GM19239 (cell line): ENCODE results near the gene SORCS2.

Experiments used
- DNase-seq: peaks from one replicate; pipeline ENCODE4 v3.0.0; 2011; ENCODE audit warnings: low spot score; ENCODE audit not compliant: insufficient read length
- FAIRE-seq: peaks from 2 replicates; lab custom pipeline; 2011; peaks lifted over from hg19 to GRCh38; lab: Jason Lieb, UNC

The SORCS2 gene

DNA sequence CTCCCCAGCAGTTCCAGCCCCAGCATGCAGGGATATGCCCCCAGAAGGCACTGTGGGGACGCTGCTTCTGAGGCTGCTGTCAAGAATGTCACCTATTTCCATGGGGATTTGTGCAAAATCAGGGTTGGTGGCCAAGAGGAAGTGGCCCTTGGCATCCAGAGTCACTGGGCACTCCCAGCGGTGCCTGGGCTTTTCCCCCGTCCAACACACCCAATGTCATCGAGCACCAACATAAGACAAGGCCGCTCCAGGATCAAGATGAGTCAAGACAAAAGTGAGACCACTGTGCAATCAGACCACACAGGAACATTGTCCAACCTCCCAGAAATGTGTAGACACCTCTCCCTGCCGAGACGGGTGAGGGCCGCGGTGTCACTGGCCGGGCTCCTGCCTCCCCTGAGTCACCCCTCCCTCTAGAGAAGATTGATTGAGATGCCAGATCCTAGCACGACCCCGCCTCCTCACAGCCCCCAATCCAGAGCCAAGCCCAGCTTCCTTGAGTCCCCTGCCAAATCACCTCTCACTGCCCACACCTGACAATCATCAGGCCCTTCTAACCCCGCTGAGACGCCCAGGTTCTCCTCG is 553.1 kb downstream of the SORCS2 start:
- FAIRE-seq (no peak), DNase-seq (no peak)

DNA sequence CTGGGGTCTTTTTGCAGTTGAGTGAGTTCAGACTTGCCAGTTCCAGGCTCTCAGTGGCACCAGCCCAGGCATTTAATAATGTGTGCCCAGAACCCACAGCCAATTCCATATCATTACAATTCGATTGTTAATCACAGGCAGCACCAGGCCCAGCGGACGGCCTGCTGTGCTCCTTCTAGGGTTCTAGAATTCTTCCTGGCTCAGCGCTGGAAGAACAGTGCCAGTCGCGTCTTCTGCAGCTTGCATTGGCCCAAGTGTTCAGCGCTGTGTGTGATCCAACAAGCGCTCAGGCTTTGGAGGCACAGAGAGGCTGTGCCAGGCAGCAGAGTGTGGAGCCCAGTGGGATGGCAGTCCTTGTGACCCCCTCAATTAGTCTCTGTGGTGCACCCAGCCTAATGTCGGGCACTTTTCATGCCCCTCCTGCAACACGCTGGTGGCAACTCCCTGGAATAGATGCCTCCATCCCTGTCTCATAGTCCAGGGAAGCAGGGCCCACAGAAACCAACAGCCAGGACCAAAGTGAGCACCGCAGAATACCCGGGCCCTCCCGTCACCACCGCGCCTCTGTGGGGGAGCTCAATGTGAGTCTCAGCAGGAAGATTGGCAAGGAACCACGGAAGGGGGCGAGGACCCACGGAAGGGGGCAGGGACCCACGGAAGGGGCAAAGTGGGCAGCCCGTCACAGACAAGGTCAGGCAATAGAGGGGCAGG is 554.2 kb downstream of the SORCS2 start:
- FAIRE-seq (no peak), DNase-seq (no peak)

DNA sequence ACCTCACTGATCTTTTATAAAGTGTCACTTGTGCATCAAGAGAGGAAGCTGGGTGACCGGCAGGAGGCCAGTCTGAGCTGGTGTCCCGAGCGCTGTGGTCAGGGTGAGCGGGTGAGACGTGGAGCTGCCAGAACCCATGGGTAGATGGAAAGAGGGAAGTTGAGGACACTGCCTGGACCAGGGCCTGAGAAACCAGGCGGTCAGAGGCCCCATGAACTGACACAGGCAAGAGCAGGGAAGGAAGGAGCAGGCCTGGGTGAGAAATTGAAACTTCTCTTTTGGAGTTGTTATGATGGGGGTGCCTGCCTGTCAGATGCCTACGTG is 554.7 kb downstream of the SORCS2 start:
- FAIRE-seq: no peak
- no peak for DNase-seq

DNA sequence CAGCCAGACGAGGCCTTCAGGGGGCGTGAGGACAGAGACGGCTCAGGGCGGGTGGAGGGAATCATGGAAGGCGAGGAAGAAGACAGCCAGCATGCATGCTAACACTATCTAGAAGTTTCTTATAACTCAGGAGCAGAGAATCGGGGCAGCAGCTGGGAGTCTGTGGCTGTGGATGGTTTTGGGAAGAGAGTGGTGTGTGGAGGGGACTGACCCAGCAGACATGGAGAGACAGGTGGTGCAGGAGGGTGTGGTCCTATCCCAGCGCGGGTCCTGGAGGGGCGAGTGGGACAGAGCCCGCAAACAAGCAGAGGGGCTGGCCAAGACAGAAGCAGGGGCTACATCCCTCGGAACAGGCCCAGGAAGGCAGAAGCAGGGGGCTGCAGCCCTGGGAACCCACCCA is 555.2 kb downstream of the SORCS2 start:
- DNase-seq (no peak), FAIRE-seq (no peak)

DNA sequence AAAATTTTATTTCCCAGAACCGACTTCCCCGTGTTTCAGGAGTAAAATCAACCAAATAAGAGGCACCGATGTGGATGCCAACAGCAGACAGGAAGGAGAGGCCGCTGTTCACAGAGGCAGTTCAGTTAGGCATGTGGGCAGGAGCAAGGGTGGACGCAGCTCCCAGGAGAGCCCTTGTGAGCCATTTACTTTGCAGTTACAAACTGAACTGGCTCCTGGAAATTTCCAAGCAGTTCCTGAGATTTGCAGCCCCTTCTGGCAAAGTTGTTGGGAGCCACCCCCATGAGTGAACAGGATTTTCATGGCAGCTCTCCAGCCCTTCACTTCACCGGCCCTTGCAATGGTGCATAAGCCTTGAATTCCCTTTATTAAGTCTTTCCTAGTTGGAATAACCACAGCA is 558.2 kb downstream of the SORCS2 start:
- FAIRE-seq (no peak), DNase-seq (no peak)

DNA sequence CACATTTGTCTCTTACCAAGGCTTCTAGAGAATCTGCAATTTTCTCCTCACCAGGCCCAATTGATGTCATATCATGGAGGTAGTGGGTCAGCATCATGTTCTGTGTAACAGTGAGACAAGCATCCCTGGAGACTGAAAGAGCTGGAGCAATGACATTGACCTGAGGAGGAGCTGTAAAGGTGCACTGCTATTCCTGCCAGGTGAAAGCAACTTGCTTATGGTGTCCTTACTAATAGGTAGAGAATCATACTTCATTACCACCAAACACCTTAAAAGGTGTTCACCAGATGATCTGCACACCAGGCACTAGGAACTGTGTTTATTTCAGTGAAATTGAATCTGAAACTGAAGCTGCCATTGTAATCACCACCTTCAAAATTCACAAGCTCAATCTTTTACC is 558.6 kb downstream of the SORCS2 start:
- FAIRE-seq (no peak), DNase-seq (no peak)

DNA sequence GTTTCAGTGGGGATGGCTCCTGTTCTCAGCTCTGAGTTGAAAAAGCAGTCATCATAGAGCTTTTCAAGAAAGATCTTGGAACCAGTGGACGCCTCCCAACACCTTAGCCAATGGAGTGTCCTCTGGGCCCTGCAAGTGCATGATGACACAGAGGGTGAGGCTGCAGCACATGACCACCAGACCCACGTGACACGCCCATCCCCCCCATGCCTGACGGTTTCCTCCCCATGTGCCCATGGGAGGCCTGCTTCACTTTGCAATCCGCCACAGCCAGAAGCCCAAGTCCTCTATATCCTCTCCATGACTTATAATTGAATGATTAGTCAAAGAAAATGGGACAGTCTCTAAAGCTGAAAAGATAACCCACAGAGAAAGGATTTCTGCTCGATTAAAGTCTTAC is 560.3 kb downstream of the SORCS2 start:
- FAIRE-seq (no peak), DNase-seq (no peak)

DNA sequence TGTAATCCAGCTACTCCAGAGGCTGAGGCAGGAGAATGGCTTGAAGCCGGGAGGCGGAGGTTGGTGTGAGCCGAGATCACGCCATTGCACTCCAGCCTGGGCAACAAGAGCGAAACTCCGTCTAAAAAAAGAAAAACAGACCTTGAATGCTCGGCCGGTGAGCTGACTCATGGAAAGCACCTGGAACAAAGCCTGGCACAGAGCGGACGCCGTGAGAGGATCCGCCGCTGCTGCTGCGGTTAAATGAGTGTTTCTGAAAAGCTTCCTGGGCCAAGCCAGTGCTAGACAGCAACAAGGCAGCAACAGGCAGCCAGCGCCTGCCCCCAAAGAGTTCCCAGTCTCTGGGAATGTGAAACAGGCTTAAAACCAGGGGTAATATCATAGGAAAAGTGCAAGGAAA is 560.9 kb downstream of the SORCS2 start:
- FAIRE-seq: no peak

DNA sequence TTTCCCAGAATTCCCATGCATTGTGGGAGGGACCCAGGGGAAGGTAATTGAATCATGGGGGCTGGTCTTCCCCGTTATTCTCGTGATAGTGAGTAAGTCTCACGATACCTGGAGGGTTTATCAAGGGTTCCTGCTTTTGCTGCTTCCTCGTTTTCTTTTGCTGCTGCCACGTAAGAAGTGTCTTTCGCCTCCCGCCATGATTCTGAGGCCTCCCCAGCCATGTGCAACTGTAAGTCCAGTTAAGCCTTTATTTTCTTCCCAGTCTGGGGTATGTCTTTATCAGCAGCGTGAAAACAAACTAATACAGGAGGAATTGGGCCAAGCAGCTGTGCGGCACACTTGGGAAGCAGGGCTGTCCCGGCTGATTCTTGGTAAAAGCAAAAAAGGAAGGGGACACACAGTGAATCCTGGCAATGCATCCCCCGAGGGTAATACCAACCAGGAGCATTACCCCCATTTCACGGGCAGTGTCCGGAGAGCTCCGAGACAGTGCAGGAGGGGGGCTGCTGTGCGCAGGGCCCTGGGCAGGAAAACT is 561.7 kb downstream of the SORCS2 start:
- FAIRE-seq (no peak), DNase-seq (no peak)

More for the DNA sequence above, 560.9 kb downstream of the SORCS2 start:
- DNase-seq: no peak

DNA sequence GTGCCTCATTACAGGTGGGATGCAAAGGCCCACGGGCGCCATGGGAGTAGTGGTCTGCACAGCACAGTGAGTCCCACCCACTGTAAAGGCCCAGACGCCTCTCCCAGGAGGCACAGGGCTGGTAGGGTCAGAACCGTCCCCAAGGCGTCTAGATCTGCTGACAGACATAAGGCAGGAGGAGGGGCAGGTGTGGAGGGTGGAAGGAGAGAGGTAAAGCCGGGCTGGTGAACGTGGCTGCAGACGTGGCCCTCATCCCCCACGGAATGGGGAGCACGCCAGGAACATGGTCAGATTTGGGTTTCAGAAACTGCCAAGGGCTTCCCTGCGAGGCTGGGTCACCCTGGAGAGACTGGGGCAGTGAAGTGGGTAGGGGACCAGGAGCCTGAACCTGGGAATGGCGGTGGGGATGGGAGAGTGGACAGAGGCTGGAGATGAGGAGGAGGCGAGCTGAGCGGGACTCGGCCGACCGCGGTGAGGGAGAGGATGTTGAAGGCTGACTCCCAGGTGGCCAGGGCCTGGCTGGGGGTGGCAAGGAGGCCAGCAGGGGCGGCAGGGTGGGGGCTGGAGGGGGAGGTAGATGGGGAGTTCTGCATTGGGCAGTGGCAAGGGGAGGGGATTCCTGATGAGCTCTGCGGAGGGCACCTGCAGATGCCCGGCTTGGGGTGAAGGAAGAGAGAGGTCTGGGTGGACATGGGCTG is 562.4 kb downstream of the SORCS2 start:
- DNase-seq (no peak), FAIRE-seq (no peak)

DNA sequence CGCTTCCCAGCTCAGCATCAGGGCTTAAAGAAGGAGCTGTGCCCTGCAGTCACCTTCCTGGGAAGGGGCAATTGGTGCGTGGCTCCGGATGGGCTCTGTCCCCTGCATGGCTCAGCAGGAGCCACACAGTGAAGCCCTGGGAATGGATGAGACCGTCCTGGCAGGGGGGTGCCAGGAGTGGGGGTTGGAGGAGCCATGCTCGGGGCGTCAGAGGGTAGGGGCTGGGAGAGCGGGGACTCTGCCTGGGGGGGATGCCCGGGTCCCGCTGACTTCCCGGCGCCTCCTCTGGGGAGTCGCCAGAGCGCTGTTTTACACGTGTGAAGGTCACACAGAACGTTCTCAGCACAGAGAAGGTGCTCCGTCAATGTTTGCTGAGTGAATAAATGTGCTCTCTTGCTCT is 563.2 kb downstream of the SORCS2 start:
- FAIRE-seq: no peak

DNA sequence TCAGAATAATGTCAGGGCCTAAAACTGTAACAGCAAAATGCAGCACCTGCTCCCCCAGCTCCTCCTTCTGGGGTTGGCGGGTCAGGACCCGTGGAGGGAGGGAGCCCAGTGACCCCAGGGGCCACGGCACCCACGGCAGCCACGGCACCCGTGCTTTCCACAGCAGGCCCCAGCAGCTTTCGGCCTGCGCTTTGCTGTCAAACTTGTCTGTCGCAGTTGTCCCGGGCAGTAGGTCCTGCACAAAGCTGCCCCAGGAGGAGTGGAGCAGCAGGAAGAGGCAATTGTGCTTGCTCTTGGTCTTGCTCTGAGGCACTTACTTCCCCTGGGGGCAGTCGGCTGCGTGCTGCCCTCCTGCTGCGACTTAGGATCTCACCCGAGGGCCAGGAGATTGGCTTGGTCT is 563.7 kb downstream of the SORCS2 start:
- DNase-seq (no peak), FAIRE-seq (no peak)

More for the DNA sequence above, 563.2 kb downstream of the SORCS2 start:
- no peak for DNase-seq

DNA sequence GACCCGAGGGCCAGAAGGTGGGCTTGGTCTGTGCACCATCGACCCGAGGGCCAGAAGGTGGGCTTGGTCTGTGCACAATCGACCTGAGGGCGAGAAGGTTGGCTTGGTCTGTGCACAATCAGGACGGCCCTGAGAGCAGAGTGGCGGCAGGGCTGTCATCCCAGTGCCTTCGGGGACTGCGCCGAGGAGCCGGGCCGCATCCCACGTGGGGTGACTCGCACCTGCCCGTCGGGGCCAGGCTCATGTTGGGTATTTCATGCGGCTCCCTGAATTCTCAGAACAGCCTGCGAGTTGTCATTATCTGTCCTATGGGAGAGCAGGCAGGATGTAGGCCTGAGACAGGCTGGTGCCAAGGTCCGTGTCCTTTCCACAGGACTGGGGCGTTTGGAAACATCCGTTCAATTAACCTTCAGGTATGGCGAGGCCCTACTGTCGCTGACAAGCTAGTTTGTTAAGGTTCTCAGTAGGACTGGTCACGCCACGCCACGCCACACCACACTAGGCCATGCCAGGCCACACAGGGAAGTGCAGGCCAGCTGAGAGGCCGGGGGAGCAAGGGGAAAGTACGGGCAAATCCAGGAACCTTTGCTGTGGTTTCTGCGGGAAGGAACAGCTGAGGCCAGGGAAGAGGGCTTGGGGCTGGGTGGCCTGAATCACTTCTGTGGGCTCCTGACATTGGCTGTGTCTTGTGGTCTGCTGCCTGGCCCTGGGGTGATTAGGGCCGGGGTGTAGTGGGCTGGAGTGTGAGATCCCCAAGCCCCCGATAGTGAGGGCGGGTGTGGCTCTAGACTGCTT is 564.4 kb downstream of the SORCS2 start:
- FAIRE-seq (no peak), DNase-seq (no peak)

DNA sequence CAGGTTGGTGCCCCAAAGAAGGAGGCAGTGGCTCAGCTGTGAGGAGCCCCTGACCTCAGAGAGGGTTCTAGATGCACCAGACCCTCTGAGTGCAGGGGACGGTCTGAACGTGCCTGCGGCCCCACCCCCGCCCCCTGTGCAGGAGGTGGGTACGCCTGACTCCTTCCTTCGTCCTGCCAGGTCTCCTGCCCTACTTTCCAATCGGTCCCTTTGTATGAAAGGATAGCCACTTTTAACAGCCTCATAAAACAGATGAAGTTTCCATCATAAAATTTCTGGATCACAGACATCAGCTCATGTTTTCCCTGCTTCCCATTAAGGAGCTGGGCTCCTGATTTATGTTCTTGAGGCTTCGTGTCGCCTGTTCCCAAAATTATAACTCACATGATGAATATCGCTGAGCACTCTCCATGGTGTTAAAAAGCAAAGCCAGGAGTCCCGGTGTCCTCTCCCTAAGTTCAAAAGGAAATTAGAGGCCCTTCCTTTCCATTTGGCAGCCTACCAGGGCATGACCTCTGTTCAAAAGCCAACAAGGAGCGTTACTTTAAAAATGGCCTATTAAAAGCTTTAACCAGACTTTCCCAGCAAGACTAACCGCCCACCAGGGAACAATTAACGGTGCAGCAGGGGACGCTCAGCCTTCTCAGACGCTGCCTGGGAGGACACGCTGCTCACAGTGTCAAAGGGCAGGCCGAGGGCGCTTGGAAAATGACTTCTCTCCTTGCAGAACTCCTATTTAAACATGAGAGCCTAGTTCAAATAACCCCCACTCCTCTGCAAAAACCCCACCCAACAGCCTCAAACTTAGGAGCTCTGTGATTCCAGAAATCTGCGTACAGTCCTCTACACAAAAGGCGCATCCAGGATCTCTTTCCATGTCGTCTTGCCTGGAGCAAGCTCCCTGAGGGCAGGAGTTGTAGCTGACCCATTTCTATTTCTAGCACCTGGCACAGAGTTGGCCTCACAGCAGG is 565.4 kb downstream of the SORCS2 start:
- DNase-seq: no peak
- no peak for FAIRE-seq

DNA sequence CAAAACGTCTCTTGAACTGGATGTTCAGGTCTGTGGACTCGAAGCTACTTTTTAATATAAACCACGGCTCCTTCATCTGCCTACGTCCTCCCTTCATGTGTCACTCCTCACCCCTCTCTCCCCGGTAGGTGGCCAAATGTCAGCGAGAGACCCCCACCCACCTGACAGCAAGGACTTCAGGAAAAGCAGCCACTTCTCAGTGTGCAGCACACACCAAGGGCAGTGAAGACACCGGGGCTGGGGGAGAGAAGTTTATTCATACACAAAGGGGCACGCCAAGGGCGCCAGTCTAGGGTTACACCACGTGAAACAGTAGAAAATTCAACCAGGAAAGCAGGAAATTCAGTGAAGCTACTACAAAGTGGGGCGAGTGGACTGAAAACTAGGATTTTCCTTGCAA is 566.1 kb downstream of the SORCS2 start:
- FAIRE-seq: no peak
- DNase-seq: no peak

DNA sequence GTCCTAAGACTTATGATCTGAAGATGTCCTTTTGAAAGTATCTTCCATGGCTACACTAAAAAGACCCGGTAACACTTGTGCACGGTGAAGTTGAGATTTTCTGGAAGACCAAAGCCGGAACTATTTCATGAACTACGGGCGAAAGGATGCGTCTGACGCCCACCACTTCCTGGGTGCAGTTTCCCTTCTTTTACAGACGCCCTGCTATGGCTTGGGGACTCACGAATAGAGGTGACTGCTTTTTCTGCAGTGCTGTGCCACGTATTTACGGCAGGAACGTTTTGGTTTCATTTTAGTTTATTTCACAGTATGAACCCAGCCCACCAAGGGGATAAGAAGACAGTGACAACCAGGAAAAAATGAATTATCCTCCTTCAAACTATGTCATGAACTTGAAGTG is 566.9 kb downstream of the SORCS2 start:
- no peak for FAIRE-seq
- DNase-seq: no peak

DNA sequence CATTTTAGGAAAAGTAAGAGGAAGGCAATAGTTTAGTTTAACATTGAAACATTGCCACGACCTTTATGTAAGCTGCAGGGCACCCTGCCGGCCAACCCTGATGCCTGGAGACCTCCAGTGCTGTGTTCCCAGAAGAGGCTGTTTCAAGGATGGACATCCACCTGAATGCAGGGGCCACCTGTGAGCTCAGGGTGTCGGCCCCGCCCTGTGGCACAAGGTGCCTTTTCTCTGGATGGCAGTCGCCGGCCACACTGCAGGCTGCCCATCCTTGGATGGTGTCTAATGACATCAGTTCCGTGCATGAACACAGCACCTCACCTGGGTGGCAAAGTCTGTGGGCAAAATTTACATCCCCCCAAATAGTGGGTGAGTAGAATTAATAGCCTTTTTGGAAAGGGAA is 567.3 kb downstream of the SORCS2 start:
- FAIRE-seq (no peak), DNase-seq (no peak)

DNA sequence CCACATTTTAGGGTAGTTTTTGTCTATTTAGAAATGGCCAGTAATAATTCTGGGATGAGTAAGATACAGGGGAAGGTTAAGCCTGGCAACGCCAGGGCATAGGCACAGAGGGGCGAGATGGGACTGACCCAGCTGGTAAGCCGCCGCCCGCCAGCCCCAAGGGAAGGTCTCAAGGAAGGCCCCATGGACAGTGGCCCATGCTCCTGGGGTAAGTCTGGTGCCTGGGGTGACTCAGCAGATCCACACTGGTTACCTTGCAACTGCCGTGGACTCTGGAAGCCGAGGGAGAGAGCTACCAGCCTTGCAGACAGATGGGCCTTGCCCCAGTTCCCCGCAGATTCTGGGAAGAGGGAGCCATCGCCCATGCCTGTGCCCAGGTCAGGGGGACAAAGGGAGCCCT is 567.9 kb downstream of the SORCS2 start:
- FAIRE-seq (no peak), DNase-seq (no peak)

DNA sequence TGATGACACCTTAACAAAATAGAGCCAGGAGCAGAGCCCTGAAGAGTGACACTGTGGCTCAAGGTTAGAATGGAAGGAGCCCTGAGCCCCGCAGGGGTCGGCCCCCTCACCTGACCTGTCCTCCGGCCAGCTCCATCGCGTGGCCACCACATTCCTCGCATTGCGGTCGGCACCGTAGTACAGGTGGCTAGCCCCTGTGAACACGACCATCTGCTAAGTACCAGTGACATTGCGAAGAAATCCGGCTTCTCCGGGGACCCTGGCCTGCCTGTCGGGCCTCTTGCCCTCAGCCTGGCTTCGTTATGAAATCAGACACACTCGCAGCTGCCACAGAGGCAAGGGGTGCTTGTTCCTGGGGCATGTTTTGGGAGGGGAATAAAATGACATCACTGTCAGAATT is 568.4 kb downstream of the SORCS2 start:
- DNase-seq (no peak), FAIRE-seq (no peak)

DNA sequence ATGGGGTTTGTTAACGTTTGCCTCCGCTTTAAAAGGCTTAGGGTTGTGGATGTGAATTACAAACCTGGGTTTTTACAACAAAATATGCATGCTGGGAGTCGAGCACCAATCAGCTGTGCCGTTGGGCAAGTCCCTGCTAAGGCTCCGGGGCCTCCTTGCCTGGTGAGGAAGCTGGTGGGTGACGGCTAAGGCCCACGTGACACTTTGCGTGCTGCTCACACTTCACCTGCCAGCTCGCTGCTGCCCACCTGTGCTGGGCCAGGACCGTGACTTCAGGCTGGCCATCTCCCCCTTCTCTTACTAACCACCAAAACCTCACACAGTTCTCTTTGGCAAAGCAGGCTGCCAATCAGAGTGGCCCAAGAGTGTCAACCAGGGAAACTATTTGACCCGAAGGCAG is 569.0 kb downstream of the SORCS2 start:
- DNase-seq (no peak), FAIRE-seq (no peak)
